A549 (cell line): ENCODE data around the gene TMEM260. TPM values are rescaled to one million over a fixed set of nuclear protein-coding genes. Genes with fewer than 3 reads are reported as not detected.

ENCODE experiments used
- ATAC-seq, 2 experiments: fragments of 200-7000 bp in 1 of 2; fragments of >200 bp in 1 of 2; cut with Nextera tagmentation in 1 of 2; cut with Tn5 transposase in 1 of 2; 3 replicates each; pipeline versions ENCODE4 v1.8.0 to v1.9.1; 2018 to 2020; ENCODE audit warnings: mild to moderate bottlenecking in 1 of 2, moderate library complexity in 1 of 2
- CTCF ChIA-PET: fragments of 300-600 bp; sonication (Branson Sonifier 250); formaldehyde crosslinking; extraction: SDS; loops from one replicate; lab custom pipeline; 2021; ENCODE audit warnings: antibody characterized with exemption, inconsistent platforms; lab: Yijun Ruan, JAX
- POLR2A ChIA-PET: fragments of 350-600 bp; formaldehyde crosslinking; extraction: SDS; loops from one replicate; lab custom pipeline; 2021; ENCODE audit warnings: antibody characterized with exemption, inconsistent platforms; lab: Yijun Ruan, JAX
- DNase-seq, 2 experiments: peaks; one replicate each; pipeline versions ENCODE4 v3.0.0 to v3.0.0-alpha.2; 2011 to 2016; ENCODE audit warnings: low read depth in 1 of 2, low spot score in 1 of 2
- FAIRE-seq: peaks from 2 replicates; lab custom pipeline; 2011; peaks lifted over from hg19 to GRCh38; lab: Jason Lieb, UNC
- H3K27ac ChIP-seq, 2 experiments: fragments of >200 bp; sonication (Bioruptor Twin); formaldehyde crosslinking; 3 replicates each; pipeline ENCODE4 v1.5.1; 2016 to 2017
- H3K4me1 ChIP-seq: fragments of >200 bp; sonication (Bioruptor Twin); formaldehyde crosslinking; 3 replicates; pipeline ENCODE4 v1.6.1; 2016
- H3K4me2 ChIP-seq: fragments of >200 bp; sonication (Bioruptor Twin); formaldehyde crosslinking; 3 replicates; pipeline ENCODE4 v1.6.1; 2016
- H3K4me3 ChIP-seq: fragments of >200 bp; sonication (Bioruptor Twin); formaldehyde crosslinking; 3 replicates; pipeline ENCODE4 v1.5.1; 2016
- H3K9me3 ChIP-seq: fragments of >200 bp; sonication (Bioruptor Twin); formaldehyde crosslinking; 3 replicates; pipeline ENCODE4 v1.6.1; 2016
- CBX2 ChIP-seq: fragments of 200-600 bp; sonication (generic); IDR thresholded peaks from 2 replicates; pipeline ENCODE4 v1.6.1; 2016; ENCODE audit warnings: low read depth, mild to moderate bottlenecking, borderline replicate concordance
- CBX8 ChIP-seq: fragments of 200-600 bp; sonication (generic); IDR thresholded peaks from 2 replicates; pipeline ENCODE4 v1.6.1; 2016
- EHF ChIP-seq: fragments of 250-450 bp; sonication (Bioruptor Pico); IDR thresholded peaks from 2 replicates; pipeline ENCODE4 v1.5.0; 2020; ENCODE audit warnings: mild to moderate bottlenecking
- ESRRA ChIP-seq: fragments of 150-350 bp; IDR thresholded peaks from 2 replicates; pipeline ENCODE4 v1.6.1; 2014; ENCODE audit warnings: mild to moderate bottlenecking, low read length, borderline replicate concordance
- HDAC2 ChIP-seq: fragments of 200-600 bp; sonication (generic); IDR thresholded peaks from 2 replicates; pipeline ENCODE4 v1.6.1; 2016
- HEYL ChIP-seq: fragments of 250-450 bp; sonication (Bioruptor Pico); IDR thresholded peaks from 2 replicates; pipeline ENCODE4 v1.8.0; 2021; ENCODE audit warnings: mild to moderate bottlenecking, moderate library complexity
- HOXA7 ChIP-seq: fragments of 250-450 bp; sonication (Bioruptor Pico); IDR thresholded peaks from 2 replicates; pipeline ENCODE4 v1.5.0; 2020; ENCODE audit warnings: mild to moderate bottlenecking, moderate library complexity
- HOXB13 ChIP-seq: fragments of 250-450 bp; sonication (Bioruptor Pico); IDR thresholded peaks from 2 replicates; pipeline ENCODE4 v1.5.0; 2020; ENCODE audit warnings: low read depth, mild to moderate bottlenecking, moderate library complexity
- KDM1A ChIP-seq: fragments of 200-600 bp; sonication (generic); IDR thresholded peaks from 2 replicates; pipeline ENCODE4 v1.6.1; 2016; ENCODE audit warnings: low read depth, mild to moderate bottlenecking
- MAFK ChIP-seq: fragments of 450-650 bp; IDR thresholded peaks from 2 replicates; pipeline ENCODE4 v1.6.1; 2014; ENCODE audit not compliant: partially characterized antibody
- MYC ChIP-seq: IDR thresholded peaks from 2 replicates; pipeline ENCODE4 v1.6.1; 2012; ENCODE audit warnings: mild to moderate bottlenecking, inconsistent platforms, low read length, improper control_type of control experiment, borderline replicate concordance
- NR3C1 ChIP-seq: fragments of >200 bp; sonication (Bioruptor Twin); formaldehyde crosslinking; IDR thresholded peaks from 3 replicates; pipeline ENCODE4 v1.6.1; 2017
- PHF8 ChIP-seq: fragments of 200-600 bp; sonication (generic); IDR thresholded peaks from 2 replicates; pipeline ENCODE4 v1.6.1; 2016; ENCODE audit warnings: low read depth, mild to moderate bottlenecking, antibody characterized with exemption, moderate library complexity, borderline replicate concordance
- POLR2A ChIP-seq: IDR thresholded peaks from 2 replicates; pipeline ENCODE4 v1.6.1; 2012; ENCODE audit warnings: mild to moderate bottlenecking, low read length
- RAD21 ChIP-seq, 2 experiments: fragments of >200 bp in 1 of 2; sonication (Bioruptor Twin) in 1 of 2; formaldehyde crosslinking in 1 of 2; IDR thresholded peaks in 1 of 2; conservative IDR thresholded peaks in 1 of 2; 2 replicates in 1 of 2; 3 replicates in 1 of 2; pipeline ENCODE4 v1.6.1; 2012 to 2018; ENCODE audit warnings: inconsistent platforms in 1 of 2
- RARB ChIP-seq: fragments of 250-450 bp; sonication (Bioruptor Pico); IDR thresholded peaks from 2 replicates; pipeline ENCODE4 v1.8.0; 2021; ENCODE audit warnings: mild to moderate bottlenecking, moderate library complexity
- SMC3 ChIP-seq: fragments of >200 bp; sonication (Bioruptor Twin); formaldehyde crosslinking; IDR thresholded peaks from 3 replicates; pipeline ENCODE4 v1.6.1; 2018; ENCODE audit warnings: inconsistent platforms
- SREBF2 ChIP-seq: fragments of 450-650 bp; IDR thresholded peaks from 2 replicates; pipeline ENCODE4 v1.6.1; 2014; ENCODE audit warnings: mild to moderate bottlenecking, moderate library complexity
- TFCP2L1 ChIP-seq: fragments of 250-450 bp; sonication (Bioruptor Pico); IDR thresholded peaks from 2 replicates; pipeline ENCODE4 v1.5.0; 2021; ENCODE audit warnings: mild to moderate bottlenecking
- ZFP36 ChIP-seq: fragments of 450-650 bp; IDR thresholded peaks from 2 replicates; pipeline ENCODE4 v1.6.1; 2014; ENCODE audit warnings: borderline replicate concordance; ENCODE audit not compliant: partially characterized antibody
- ZNF302 ChIP-seq: fragments of 250-450 bp; sonication (Bioruptor Pico); IDR thresholded peaks from 2 replicates; pipeline ENCODE4 v1.9.0; 2021; ENCODE audit warnings: inconsistent platforms, mild to moderate bottlenecking, moderate library complexity
- WGBS: methylation state at CpG from one replicate; pipeline ENCODE4 v1.1.6; 2017; ENCODE audit errors: missing lambda C conversion rate; 5-methylcytosine and 5-hydroxymethylcytosine counted together
- polyA plus RNA-seq, 4 experiments: library from polyadenylated mRNA; depleted of rRNA in 3 of 4; stranded (reverse); fragments of >200 nt; fragmentation: RNase III in 1 of 4; extraction: RNeasy Plus Mini Kit Qiagen cat#74134 plus additional on column Dnase treatment in 1 of 4; gene quantifications; 2 replicates in 3 of 4; 3 replicates in 1 of 4; pipeline ENCODE4 v1.2.3, GENCODE V29; 2011 to 2017
- TF ChIP-seq, protein P1 (sequence below): fragments of 450-650 bp; IDR thresholded peaks from 2 replicates; pipeline ENCODE4 v1.6.1; 2014; ENCODE audit warnings: antibody characterized with exemption
- TF ChIP-seq, protein P2 (sequence below): fragments of >200 bp; sonication (Bioruptor Twin); formaldehyde crosslinking; IDR thresholded peaks from 3 replicates; pipeline ENCODE4 v1.5.1; 2016
- TF ChIP-seq, protein P3 (sequence below): fragments of >200 bp; sonication (Bioruptor Twin); formaldehyde crosslinking; IDR thresholded peaks from 3 replicates; pipeline ENCODE4 v1.6.1; 2016
- TF ChIP-seq, protein P4 (sequence below): IDR thresholded peaks from 2 replicates; pipeline ENCODE4 v1.6.1; 2012
- TF ChIP-seq, protein P5 (sequence below): fragments of >200 bp; sonication (Bioruptor Twin); formaldehyde crosslinking; IDR thresholded peaks from 2 replicates; pipeline ENCODE4 v1.6.1; 2016

TMEM260 gene
- polyA plus RNA-seq, 2 of the 4 experiments (the other 2 are of a cell fraction) = 6.1 to 17.6 TPM

DNA sequence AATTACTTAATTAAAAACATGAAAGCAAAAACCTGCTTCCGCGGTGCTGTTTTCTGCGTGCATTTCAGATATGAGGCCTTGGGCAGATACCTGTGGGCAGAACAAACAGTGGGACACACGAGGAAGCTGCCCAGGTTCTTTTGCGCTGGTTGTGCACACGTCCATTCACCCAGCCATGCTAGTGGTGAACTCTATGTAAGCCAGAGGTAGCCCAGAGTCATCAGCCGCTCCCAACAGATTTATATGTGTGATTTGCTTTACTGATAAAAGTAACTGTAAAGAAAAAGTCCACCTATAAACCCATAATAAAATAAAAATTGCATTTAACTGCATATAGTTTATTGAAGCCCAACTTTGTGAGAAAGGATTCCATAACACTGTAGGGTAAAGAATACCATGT is 47.1 kb upstream of the TMEM260 start:
- no peak for ATAC-seq
- H3K4me1 ChIP-seq = no peaks in the 10 kb centered on the region
- CTCF ChIA-PET = interaction anchor here (1.2 kb wide), 1 partner anchor 23 kb away, joined by 4 read pairs; no protein-coding TSS in a partner anchor
- TF ChIP-seq, protein P1, sequence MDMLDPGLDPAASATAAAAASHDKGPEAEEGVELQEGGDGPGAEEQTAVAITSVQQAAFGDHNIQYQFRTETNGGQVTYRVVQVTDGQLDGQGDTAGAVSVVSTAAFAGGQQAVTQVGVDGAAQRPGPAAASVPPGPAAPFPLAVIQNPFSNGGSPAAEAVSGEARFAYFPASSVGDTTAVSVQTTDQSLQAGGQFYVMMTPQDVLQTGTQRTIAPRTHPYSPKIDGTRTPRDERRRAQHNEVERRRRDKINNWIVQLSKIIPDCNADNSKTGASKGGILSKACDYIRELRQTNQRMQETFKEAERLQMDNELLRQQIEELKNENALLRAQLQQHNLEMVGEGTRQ = no peak
- TF ChIP-seq EHF (CRISPR knock-in tag) = no peak
- TF ChIP-seq, protein P2, sequence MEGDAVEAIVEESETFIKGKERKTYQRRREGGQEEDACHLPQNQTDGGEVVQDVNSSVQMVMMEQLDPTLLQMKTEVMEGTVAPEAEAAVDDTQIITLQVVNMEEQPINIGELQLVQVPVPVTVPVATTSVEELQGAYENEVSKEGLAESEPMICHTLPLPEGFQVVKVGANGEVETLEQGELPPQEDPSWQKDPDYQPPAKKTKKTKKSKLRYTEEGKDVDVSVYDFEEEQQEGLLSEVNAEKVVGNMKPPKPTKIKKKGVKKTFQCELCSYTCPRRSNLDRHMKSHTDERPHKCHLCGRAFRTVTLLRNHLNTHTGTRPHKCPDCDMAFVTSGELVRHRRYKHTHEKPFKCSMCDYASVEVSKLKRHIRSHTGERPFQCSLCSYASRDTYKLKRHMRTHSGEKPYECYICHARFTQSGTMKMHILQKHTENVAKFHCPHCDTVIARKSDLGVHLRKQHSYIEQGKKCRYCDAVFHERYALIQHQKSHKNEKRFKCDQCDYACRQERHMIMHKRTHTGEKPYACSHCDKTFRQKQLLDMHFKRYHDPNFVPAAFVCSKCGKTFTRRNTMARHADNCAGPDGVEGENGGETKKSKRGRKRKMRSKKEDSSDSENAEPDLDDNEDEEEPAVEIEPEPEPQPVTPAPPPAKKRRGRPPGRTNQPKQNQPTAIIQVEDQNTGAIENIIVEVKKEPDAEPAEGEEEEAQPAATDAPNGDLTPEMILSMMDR = no peak
- no peak for TF ChIP-seq CBX2
- no peak for TF ChIP-seq SREBF2
- no peak for TF ChIP-seq PHF8
- no peak for TF ChIP-seq HEYL (CRISPR knock-in tag)
- no peak for TF ChIP-seq ZNF302 (CRISPR knock-in tag)
- no peak for TF ChIP-seq TFCP2L1
- no peak for TF ChIP-seq RARB (CRISPR knock-in tag)
- no peak for TF ChIP-seq MYC
- no peak for TF ChIP-seq POLR2A
- TF ChIP-seq HOXA7 = no peak
- TF ChIP-seq KDM1A = no peak
- TF ChIP-seq, protein P3, sequence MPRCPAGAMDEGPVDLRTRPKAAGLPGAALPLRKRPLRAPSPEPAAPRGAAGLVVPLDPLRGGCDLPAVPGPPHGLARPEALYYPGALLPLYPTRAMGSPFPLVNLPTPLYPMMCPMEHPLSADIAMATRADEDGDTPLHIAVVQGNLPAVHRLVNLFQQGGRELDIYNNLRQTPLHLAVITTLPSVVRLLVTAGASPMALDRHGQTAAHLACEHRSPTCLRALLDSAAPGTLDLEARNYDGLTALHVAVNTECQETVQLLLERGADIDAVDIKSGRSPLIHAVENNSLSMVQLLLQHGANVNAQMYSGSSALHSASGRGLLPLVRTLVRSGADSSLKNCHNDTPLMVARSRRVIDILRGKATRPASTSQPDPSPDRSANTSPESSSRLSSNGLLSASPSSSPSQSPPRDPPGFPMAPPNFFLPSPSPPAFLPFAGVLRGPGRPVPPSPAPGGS = no peak
- no peak for TF ChIP-seq RAD21 (conservative IDR thresholded peaks at IDR 0.05 in 1 of 2, IDR thresholded peaks at IDR 0.05 in 1 of 2)
- TF ChIP-seq CBX8 = no peak
- TF ChIP-seq ZFP36 = no peak
- no peak for FAIRE-seq
- no peak for DNase-seq
- no peak overlapping the region for H3K27ac ChIP-seq
- POLR2A ChIA-PET = no interaction called here
- H3K4me2 ChIP-seq = no peak overlapping the region
- WGBS = 65% methylated on average over 7 of the region's 7 CpGs
- no peak overlapping the region for H3K4me3 ChIP-seq
- no peaks in the 10 kb centered on the region for H3K9me3 ChIP-seq

DNA sequence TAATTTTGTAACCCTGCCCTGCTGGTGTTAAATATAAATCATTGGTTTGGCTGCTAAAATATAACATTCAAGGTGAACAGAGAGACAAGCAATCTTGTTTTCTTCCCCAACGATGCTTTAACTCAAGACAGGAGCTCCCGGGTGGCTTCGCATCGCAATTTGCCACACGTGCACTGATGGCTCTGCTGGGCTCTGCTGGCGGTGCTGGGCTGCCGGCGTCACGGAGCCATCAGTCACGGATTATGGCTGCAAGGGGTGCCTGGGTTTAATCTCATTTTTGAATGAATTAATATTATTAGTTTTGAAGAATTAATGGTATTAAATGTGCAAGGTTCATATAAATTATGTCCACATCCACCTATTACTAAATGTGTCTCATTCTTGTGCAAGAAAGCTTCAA is 44.9 kb upstream of the TMEM260 start:
- ChIA-PET POLR2A (no interaction called here), CTCF (interaction anchor here (0.6 kb wide), 1 partner anchor 11 kb away, joined by 3 read pairs; no protein-coding TSS in a partner anchor)
- no peak overlapping the region for H3K27ac ChIP-seq
- FAIRE-seq = no peak
- H3K4me1 ChIP-seq = no peaks in the 10 kb centered on the region
- H3K9me3 ChIP-seq = no peaks in the 10 kb centered on the region
- WGBS = 72% methylated on average over 10 of the region's 10 CpGs
- no peak overlapping the region for H3K4me3 ChIP-seq
- DNase-seq = no peak
- no peak for ATAC-seq
- H3K4me2 ChIP-seq = no peak overlapping the region
- TF ChIP-seq HOXB13 = no peak
- TF ChIP-seq, protein P4, sequence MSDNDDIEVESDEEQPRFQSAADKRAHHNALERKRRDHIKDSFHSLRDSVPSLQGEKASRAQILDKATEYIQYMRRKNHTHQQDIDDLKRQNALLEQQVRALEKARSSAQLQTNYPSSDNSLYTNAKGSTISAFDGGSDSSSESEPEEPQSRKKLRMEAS = no peak
- TF ChIP-seq PHF8 = no peak
- TF ChIP-seq HDAC2 = no peak
- no peak for TF ChIP-seq MYC
- TF ChIP-seq SMC3 = no peak
- no peak for TF ChIP-seq ZFP36
- no peak for TF ChIP-seq HOXA7
- no peak for TF ChIP-seq CBX8
- TF ChIP-seq NR3C1 = no peak
- no peak for TF ChIP-seq MAFK
- TF ChIP-seq, protein P5, sequence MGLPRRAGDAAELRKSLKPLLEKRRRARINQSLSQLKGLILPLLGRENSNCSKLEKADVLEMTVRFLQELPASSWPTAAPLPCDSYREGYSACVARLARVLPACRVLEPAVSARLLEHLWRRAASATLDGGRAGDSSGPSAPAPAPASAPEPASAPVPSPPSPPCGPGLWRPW = no peak
- TF ChIP-seq ESRRA = no peak
